GM19025 (cell line): Measurements from ENCODE around the gene RABEP1.
A peak's percentile ranks its signal among the peaks of the same experiment; 100 is the strongest.
"Not testable (repeated sequence)": the region's sequence is repeated elsewhere in the genome, so short reads cannot be mapped to it uniquely, and the experiment has no call there.

Experiments used
- ATAC-seq: cut with Tn5 transposase; IDR thresholded peaks from one replicate; pipeline ENCODE4 v1.9.1; 2021; ENCODE audit warnings: mild to moderate bottlenecking, low read depth, moderate library complexity; ENCODE audit not compliant: unreplicated experiment

Gene RABEP1, protein sequence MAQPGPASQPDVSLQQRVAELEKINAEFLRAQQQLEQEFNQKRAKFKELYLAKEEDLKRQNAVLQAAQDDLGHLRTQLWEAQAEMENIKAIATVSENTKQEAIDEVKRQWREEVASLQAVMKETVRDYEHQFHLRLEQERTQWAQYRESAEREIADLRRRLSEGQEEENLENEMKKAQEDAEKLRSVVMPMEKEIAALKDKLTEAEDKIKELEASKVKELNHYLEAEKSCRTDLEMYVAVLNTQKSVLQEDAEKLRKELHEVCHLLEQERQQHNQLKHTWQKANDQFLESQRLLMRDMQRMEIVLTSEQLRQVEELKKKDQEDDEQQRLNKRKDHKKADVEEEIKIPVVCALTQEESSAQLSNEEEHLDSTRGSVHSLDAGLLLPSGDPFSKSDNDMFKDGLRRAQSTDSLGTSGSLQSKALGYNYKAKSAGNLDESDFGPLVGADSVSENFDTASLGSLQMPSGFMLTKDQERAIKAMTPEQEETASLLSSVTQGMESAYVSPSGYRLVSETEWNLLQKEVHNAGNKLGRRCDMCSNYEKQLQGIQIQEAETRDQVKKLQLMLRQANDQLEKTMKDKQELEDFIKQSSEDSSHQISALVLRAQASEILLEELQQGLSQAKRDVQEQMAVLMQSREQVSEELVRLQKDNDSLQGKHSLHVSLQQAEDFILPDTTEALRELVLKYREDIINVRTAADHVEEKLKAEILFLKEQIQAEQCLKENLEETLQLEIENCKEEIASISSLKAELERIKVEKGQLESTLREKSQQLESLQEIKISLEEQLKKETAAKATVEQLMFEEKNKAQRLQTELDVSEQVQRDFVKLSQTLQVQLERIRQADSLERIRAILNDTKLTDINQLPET

DNA sequence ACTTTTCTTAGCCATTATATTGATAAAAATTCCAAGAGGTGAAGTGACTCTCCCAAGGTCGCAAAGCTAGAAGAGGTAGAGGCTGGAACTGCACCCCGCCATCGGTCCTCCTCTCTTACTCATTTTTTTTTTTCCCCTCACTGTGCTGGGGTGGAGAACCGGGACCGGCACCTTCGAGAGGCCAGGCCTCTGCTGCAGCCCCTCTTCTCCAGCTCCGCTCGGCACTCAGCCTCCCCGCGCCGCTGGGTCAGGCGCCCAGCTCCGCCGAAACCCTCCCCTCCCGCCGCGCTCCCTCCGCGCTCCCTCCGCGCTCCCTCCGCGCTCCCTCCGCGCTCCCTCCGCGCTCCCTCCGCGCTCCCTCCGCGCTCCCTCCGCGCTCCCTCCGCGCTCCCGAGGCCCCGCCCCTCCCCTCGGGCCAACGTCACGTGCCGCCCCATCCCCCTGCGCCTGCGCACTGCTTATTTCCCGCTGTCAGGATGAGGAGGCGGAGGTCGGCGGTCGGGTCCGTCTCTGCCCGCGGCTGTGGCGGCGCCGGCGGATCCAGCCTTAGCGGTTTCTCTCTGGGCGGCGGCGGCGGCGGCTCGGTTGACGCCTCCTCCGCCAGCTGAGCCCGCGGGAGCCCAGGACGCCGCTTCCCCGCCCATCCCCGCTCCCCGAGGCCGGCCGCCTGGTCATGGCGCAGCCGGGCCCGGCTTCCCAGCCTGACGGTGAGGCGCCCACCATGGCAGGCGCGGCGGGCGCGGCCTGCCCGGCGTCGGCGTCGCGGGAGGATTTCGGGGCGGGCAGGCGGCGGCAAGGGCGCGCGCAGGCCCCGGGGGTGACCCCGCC, at the start of gene RABEP1:
Gene RABEP1, plus strand, starts transcription at position 471 of the 828 bp plus-strand sequence. Its CDS starts 203 bp downstream, at position 674.
- ATAC-seq: peak; percentile 83

DNA sequence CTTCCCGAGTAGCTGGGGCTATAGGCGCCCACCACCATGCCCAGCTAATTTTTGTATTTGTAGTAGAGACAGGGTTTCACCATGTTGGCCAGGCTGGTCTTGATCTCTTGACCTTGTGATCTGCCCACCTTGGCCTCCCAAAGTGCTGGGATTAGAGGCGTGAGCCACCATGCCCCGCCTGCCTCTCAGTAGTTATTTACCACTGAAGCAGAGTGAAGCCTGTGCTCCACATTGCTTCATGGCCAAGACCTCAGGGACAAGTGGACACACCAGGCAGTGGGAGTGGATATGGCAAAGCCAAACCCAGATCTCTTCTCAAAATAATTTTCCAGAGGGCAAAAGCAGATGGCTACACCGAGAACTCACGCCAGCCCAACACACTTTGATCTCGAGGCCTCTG, 48.6 kb upstream of the RABEP1 start:
- ATAC-seq: not testable (repeated sequence)

DNA sequence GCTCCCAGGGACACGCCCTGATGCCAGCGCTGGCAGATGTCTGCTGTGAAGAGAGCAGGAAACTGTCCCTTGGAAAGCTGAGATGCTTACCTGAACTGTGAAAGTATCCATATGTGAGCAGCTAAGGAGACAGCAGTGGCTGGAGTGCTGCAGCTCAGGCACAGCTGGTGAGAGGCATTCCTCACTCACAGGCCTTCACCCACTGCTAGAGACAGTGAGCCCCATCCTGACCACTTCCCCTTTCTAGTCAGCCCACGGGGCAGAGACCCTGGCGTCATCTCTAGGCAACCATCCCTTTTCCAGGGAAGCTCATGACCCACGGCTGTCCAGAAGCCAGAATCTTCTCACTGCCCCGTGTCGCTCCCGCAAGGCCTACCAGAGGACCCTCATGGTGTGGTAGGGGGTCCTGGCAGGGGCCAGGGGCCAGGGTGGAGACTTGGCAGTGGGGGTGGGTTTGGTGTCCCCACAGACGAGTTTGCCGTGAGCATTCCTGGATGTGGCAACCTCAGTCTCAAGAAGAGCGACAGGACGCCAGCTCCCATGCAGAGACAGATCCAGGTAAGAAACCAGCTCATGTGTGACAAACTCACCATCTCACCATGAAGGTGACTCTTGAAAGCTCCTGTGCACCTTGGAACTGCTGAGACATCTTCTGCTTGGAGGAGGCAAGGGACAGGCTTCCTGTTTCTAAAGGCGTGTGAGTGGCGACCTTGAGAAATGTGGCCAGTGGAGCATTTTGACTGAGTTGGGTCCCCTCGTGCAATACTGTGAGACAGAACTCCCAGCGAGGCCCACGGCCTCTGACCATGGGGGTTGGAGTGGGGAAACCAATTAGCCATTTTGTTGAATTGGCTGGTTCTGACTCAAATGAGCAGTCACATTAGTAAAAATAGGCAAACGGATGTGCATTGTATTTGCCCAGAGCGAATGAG, 47.2 kb upstream of the RABEP1 start, which contains the start of gene SCIMP:
Gene SCIMP, minus strand, starts transcription at position 216 of the 932 bp plus-strand sequence. Its CDS starts 105 bp downstream, at position 111.
- ATAC-seq: no peak

DNA sequence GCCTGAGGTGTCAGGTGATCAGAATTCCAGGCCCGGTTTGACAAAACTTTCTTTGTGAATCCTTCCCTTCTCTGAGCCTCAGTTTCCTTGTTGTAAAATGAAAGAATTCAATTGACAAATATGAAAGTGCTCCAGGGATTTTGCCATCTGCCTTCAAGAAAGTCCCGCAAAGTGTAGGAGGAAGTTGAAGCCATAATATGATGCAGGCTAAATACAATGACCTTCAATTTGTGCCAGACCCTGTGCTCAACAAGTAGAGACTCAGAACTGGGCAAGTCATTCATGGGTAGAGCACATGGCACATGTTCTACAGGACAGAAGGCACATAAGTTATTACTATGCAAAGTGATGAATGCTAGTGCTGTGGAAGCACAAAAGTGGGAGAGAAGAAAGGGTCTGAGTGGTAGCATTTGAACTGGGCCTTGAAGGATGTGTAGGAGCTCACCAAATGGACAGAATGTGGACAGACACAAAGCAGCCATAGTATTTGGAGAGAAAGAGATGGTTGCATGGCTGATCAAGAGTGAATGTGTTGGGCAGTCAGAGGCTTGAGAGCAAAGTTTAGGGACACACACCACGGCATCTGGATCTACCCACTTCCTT, 45.0 kb upstream of the RABEP1 start:
- no peak for ATAC-seq

DNA sequence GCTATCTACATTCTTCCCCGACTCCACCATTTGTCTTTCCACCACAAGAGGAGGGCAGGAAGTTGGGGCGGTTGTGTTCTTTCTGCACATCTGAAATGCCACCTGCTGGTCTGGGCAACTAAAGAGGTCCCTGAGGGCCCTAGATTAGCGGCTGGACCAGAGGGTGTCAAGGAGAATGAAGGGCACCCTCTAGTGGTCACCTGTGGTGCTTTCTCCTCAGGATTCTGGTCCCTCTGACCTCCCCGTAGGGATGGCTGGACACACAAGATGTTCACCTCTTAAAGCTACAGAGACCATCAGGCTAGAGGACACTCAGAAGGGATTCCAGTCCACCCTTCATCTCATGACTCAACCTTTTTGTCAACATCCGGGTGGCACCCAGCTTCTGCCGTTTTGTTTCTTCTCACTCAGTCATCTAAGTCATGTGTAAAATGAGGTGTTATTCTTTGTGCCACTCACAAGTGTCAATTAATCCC, 44.5 kb upstream of the RABEP1 start:
- no peak for ATAC-seq

DNA sequence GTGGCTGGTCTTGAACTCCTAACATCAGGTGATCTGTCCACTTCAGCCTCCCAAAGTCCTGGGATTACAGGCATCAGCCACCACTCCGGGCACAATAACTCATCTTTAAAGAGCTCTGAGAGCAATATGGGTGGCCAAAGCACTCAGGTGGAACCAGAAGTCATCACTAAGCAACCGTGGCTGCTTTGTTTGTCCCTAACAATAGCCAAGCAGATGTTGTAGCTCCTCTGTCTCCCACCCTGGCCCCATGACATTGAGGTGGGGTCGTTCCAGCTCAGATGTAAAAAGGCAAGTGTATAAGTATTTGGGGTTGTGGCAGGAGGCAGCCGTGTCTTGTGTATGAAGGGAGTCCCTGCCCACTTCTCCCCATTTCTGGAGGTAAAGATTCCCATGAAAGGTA, 43.8 kb upstream of the RABEP1 start:
- ATAC-seq: no peak

DNA sequence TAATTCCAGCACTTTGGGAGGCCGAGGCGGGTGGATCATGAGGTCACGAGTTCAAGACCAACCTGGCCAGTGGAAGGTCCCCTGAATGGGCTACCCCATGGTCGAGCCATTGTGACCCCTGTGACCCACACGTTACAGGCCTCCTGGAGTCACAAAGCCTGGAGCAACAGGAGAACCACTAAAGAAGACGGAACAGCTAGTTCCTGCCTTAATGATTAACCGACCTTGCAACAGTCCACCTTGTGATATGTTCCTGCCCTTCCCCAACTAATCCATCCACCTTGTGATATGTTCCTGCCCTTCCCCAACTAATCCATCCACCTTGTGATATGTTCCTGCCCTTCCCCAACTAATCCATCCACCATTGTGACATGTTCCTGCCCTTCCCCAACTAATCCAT, 42.3 kb upstream of the RABEP1 start:
- not testable (repeated sequence) for ATAC-seq

DNA sequence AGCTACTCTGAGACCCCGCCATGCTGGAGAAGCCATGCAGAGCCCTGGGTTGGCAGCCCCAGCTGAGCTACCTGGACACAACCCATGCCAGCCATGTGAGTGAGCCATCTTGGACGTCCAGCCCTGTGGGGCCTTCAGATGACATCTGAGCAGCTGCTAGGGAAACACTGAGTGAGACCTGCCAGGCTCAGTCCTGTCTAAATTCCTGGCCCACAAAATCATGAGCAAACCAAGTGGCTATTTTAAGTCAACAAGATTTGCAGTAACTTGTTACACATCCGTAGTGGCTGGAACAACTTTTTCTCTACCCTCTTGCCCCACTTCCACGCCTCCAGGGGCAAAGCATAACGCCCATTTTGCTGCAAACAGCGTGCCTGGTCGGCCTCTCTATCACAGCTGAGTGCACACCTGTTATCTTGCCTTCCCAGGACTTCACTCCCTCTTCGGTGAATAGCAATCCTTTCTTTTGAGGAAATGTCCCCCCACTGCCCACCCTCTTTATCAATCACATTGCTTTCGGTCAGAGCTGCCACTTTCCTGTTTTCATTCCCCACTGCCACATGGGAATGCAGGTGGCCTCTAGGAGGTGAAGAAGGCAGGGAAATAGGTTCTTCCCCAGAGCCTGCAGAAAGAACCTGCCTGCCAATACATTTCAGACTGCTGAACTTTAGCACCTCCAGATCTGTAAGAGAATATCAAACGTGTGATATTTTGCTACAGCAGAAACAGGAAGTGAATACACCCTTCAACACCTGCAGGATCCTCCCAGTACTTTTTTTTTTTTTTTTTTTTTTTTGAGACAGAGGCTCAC, 40.0 kb upstream of the RABEP1 start:
- no peak for ATAC-seq

DNA sequence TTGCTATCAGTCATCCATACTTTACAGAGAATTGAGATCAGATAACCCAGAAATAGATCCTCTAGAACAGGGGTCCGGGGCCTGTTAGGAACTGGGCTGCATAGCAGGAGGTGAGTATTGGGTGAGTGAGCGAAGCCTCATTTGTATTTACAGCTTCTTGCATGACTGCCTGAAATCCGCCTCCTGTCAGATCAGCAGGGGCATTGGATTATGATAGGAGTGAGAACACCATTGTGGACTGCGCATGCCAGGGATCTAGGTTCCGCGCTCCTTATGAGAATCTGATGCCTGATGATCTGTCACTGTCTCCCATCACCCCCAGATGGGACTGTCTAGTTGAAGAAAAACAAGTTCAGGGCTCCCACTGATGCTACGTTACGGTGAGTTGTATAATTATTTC, 34.5 kb upstream of the RABEP1 start:
- no peak for ATAC-seq

DNA sequence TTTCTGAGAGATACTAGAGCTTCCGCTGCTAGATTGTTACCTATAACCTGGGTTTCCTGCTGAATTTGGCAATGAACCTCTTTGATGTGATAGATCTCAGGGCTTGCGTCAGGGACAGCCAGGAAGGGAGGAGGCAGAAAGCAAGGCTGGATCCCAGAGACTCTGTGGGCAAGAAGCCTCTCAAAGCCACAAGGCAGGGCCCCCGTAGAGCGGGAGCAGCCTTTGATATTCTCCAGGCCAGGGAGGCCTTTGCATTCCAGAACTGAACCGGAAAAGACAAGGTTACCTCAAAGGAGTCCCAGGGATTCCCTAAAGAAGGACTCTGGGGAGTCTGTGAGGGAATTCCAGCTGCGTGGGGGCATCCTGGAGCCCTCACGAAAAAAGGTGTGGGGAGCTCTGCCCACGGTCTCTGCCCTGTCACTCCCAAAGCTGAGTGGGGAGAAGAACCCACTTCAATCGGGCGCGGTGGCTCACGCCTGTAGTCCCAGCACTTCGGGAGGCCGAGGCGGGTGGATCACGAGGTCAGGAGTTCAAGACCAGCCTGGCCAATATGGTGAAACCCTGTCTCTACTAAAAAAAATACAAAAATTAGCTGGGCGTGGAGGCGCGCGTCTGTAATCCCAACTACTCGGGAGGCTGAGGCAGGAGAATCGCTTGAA, 33.1 kb upstream of the RABEP1 start:
- no peak for ATAC-seq

DNA sequence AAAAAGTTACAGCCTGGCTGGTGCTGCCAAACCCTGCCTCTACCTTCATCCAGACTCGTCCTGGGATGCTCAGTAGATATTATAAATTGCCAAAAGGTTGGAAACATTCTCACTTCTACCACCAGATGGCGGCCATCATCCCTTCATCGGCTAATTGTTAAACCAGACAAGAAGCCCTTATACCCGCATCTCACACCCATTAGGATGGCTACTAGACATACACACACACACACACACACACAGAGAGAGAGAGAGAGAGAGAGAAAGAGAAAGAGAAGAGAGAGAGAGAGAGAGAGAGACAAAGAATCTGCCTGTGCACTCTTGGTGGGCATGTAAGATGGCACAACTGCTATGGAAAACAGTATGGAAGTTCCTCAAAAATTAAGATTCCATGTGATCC, 32.5 kb upstream of the RABEP1 start:
- ATAC-seq: no peak

DNA sequence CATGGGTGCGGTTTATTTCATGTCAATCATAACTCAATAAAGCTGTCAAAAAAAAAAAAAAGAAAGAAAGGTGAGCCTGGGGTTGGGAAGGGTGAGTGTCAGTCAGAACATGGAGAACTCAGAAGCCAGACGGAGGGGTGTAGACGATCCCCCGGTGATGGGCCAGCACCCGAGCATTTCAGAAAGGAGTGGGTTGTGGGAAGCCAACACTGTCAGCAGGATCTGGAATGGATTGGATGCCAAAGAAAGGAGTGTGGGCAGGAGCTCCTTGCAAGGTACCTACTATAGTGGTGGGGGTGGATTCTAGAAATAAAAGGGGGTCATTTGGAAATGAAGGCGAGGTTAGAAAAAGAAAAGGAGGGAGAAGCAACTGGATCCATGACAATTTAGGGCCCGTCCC, 27.7 kb upstream of the RABEP1 start:
- no peak for ATAC-seq

DNA sequence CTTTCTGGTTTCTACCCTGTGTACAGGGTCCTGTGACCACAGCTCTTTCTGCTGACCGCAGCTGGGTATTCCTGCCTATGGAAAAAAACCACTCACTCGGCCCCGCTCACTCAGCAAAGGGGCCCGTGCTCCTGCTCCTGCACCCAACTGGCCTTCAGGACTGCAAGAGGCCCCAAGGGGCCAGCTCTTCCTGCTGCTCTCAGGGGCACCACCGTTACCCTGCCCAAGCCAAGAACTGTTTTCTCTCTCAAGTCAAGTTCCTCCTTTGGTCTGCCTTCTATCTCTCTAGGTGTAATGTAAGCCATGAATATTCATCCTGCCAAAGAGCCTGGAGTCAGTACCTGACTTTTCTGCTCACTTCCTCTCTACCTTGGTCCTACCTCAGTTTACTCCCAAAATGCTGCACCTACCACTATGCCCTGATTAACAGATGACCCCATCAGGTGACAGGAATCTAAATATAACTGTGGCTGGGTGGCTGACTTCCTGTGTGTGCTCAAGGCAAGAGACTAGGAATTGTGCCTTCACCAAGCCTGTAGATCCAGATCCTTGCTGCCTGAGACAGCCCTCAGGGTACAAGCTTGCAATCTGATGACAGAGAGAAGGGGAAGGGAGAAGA, 27.1 kb upstream of the RABEP1 start:
- ATAC-seq: no peak

DNA sequence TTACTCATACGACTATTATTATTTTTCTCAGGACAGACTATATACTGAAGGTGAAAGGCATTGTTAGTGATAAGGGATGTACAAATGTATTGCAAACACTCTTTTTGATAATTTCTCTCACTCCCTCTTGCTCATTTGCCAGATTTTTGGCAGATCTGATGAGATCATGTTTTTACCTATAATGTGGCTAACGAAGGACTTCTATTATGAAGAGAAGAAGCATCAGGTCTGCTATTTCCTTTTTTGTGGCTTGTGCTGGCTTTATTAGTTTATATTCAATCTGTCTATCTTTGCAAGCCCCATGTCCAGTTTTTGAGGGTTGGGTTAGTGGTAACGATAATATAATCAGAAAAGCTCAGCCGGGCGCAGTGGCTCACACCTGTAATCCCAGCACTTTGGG, 25.0 kb upstream of the RABEP1 start:
- ATAC-seq: no peak

DNA sequence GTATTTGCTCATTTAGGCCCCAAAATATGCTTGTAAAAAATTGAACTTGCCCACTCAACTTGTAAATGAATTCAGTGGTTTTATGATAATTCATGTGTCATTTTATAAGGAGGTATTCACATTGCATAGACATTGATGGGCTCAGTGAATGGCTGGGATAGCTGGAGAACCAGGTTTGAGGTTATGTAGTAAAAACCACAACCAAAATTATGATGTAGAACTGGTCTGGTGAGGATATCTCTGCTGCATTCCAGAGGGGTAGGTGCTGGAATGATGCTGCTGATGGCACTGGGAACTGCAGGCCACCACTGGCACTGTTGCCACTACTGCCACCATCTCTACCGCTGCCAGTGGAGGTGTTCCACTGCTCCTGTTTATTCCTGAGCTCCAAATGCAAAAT, 21.5 kb upstream of the RABEP1 start:
- ATAC-seq: no peak

DNA sequence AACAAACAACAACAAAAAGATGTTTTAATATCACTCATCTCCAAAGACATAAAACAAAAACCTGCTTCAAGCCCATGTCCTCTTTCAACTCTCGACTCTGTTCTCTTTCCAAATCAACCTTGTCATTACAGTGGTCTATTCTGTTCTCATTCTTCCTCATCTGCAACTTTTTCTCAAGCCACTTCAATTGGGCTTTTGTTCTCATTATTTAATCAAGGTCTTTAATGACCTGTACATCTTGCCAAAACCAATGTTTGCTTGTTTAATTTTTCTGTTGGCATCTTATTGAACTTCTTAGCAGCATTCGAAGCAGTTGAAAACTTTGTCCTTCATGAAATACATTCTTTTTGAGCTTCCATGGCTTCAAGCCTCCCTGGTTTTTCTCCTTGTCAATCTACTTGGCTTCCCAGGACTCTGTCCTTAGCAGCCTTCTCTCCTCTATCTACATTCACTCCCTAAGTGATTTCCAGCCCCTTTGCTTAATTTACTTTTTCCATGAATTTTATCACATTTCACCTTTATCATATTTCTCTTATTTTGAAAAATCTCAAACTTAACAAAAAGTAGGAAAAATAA, 19.6 kb upstream of the RABEP1 start:
- ATAC-seq: no peak

DNA sequence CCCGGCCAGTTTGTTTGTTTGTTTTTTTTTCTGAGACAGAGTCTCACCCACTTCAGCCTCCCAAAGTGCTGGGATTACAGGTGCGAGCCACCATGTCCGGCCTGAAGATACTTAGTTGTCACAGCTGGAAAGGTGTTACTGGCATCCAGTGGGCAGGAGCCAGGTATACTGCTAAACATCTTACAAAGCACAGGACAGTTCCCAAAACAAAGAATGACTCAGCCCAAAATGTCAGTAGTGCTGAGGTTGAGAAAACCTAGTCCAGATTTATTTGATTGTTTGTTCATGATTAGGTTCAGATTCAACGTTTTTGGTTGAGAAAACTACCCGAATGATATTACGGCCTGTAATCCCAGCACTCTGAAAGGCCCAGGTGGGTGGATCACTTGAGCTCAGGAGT, 18.6 kb upstream of the RABEP1 start:
- ATAC-seq: no peak
